Spleen (tissue), 11 donors: Measurements from ENCODE around the gene TAOK1. TPM values are rescaled to one million over a fixed set of nuclear protein-coding genes. Genes with fewer than 3 reads are reported as not detected.
A peak's percentile ranks its signal among the peaks of the same experiment; 100 is the strongest.

Experiments
- DNase-seq: peaks from one replicate; pipeline ENCODE4 v3.0.0-alpha.2; 2020
- H3K27ac ChIP-seq, 8 donors: fragments of 200-600 bp; sonication (generic) in 7 of 8; 1 replicate in 4 of 8; 2 replicates in 4 of 8; pipeline versions ENCODE4 v1.5.0 to v1.8.0; 2016 to 2021; ENCODE audit warnings: inconsistent platforms in 4 of 8, mild to moderate bottlenecking in 4 of 8, moderate library complexity in 1 of 8
- H3K27me3 ChIP-seq, 7 donors: fragments of 200-600 bp; sonication (generic) in 6 of 7; replicated peaks in 1 of 7; 1 replicate in 4 of 7; 2 replicates in 3 of 7; pipeline versions ENCODE4 v1.5.0 to v1.8.0; 2016 to 2021; ENCODE audit warnings: inconsistent platforms in 3 of 7, mild to moderate bottlenecking in 1 of 7
- H3K36me3 ChIP-seq, 6 donors: fragments of 200-600 bp; sonication (generic) in 5 of 6; 1 replicate in 4 of 6; 2 replicates in 2 of 6; pipeline versions ENCODE4 v1.5.0 to v1.8.0; 2016 to 2021; ENCODE audit warnings: inconsistent platforms in 2 of 6
- H3K4me1 ChIP-seq, 6 donors: fragments of 200-600 bp; sonication (generic) in 5 of 6; 1 replicate in 3 of 6; 2 replicates in 3 of 6; pipeline versions ENCODE4 v1.5.0 to v1.8.0; 2016 to 2021; ENCODE audit warnings: inconsistent platforms in 3 of 6
- H3K4me3 ChIP-seq, 8 donors: fragments of 200-600 bp; sonication (generic) in 7 of 8; 1 replicate in 4 of 8; 2 replicates in 4 of 8; pipeline versions ENCODE4 v1.5.0 to v1.8.0; 2016 to 2021; ENCODE audit warnings: inconsistent platforms in 4 of 8, mild to moderate bottlenecking in 4 of 8, moderate library complexity in 2 of 8
- H3K9me3 ChIP-seq, 8 donors: fragments of 200-600 bp; sonication (generic) in 7 of 8; 1 replicate in 4 of 8; 2 replicates in 4 of 8; pipeline versions ENCODE4 v1.5.0 to v1.8.0; 2016 to 2021; ENCODE audit warnings: inconsistent platforms in 4 of 8
- CTCF ChIP-seq, 11 experiments: fragments of 200-600 bp in 7 of 11; fragments of 450-650 bp in 4 of 11; sonication (generic) in 4 of 11; IDR thresholded peaks in 8 of 11; conservative IDR thresholded peaks in 3 of 11; 1 replicate in 7 of 11; 2 replicates in 4 of 11; pipeline versions ENCODE4 v1.4.0 to v1.8.0; 2016 to 2021; ENCODE audit warnings: antibody characterized with exemption in 11 of 11, inconsistent platforms in 4 of 11, mild to moderate bottlenecking in 1 of 11
- POLR2A ChIP-seq, 3 donors: fragments of 450-650 bp; IDR thresholded peaks; one replicate each; pipeline ENCODE4 v1.5.1; 2017; ENCODE audit warnings: antibody characterized with exemption in 3 of 3, mild to moderate bottlenecking in 1 of 3
- POLR2AphosphoS5 ChIP-seq, 3 donors: sonication (generic); formaldehyde crosslinking; IDR thresholded peaks; one replicate each; pipeline ENCODE4 v1.5.1; 2017; ENCODE audit warnings: antibody characterized with exemption in 3 of 3
- WGBS, 5 donors: extraction: QIAGEN DNeasy Blood & Tissue Kit in 3 of 5; methylation state at CpG; one replicate each; pipeline versions ENCODE4 v1.1.5 to v1.1.7; 2013 to 2018; 5-methylcytosine and 5-hydroxymethylcytosine counted together
- intact Hi-C: fragments of 100-400 bp; cut with DNase I; formaldehyde crosslinking; loops from one replicate; pipeline ENCODE4 v1.15.0; 2023; ENCODE audit warnings: low total_unique reads
- polyA plus RNA-seq, 3 donors: library from polyadenylated mRNA; stranded (reverse); fragments of 200-250 nt; gene quantifications; one replicate each; pipeline ENCODE4 v1.2.1, GENCODE V29; 2013
- total RNA-seq, 7 donors: library from RNA; depleted of rRNA in 3 of 7; stranded (reverse); fragments of >200 nt in 3 of 7; fragmentation: NEBNext Ultra II Directional in 4 of 7; extraction: Animal tissue kit (Norgen Biotek cat#: 25700) in 4 of 7; gene quantifications; one replicate each; pipeline versions ENCODE4 v1.1.0 to v1.2.1, GENCODE V29; 2016 to 2021
- donor health status: healthy with polysubstance abuse.
- donor health status: DM: no; HTN: no; CAD: no; lungs with moderate emphysema.
- donor health status: DM: no; HTN: no; CAD: no.
- donor health status: Bipolar disorder and iron deficiency.
- donor health status: healthy.
- donor health status: DM: no; HTN: no; CAD: no.
- donor health status: DM: yes; HTN: yes; CAD: no.

Gene TAOK1
- total and polyA plus RNA-seq, 10 donors: 5.1 to 88.5 (median 56.9) TPM

- Histone ChIP-seq H3K36me3 (no peaks in the 10 kb centered on the region), H3K9me3 (no peaks in the 10 kb centered on the region), H3K27ac (peak overlapping the region in 5 of 8 donors; percentile 2 to 89 (median 86)), H3K4me3 (peak overlapping the region in 6 of 8 donors; percentile 16 to 95 (median 74)), H3K27me3 (peaks cover 0 to 36% (median 5%) of the 10 kb centered on the region in 7 donors), H3K4me1 (peaks cover 51 to 78% (median 70%) of the 10 kb centered on the region in 6 donors)
- DNase-seq: peak; percentile 85
- no peak for TF ChIP-seq CTCF (IDR thresholded peaks at IDR 0.05 in 8 of 11, conservative IDR thresholded peaks at IDR 0.05 in 3 of 11)
- TF ChIP-seq POLR2AphosphoS5 (IDR thresholded peaks at IDR 0.05): no peak
- TF ChIP-seq POLR2A (IDR thresholded peaks at IDR 0.05): no peak
- intact Hi-C loops: loop anchor here (2.0 kb wide), 1 partner anchor 24 kb away; no protein-coding TSS in a partner anchor
- WGBS, 5 donors: 7 to 10% (median 10%) methylated on average over 31 of the region's 31 CpGs
Observed at GRCh38 chr17:29591146-29591736, 201.1 kb downstream of the TAOK1 start.

GRCh38 chr17:29591737-29592608, 201.8 kb downstream of the TAOK1 start:
- H3K4me1 ChIP-seq: peaks cover 51 to 70% (median 64%) of the 10 kb centered on the region in 6 donors
- WGBS, 5 donors: 12 to 16% (median 13%) methylated on average over 21 to 25 of the region's 25 CpGs
- H3K4me3 ChIP-seq: peak overlapping the region in 6 of 8 donors; percentile 16 to 95 (median 74)

GRCh38 chr17:29592850-29593551, 202.8 kb downstream of the TAOK1 start, which contains the start of gene ANKRD13B:
Gene ANKRD13B, plus strand, starts transcription at chr17:29593132. Its CDS starts 490 bp downstream, at chr17:29593622.
- TF ChIP-seq POLR2AphosphoS5 (IDR thresholded peaks at IDR 0.05) (peak in 1 of 3 donors; percentile 38), CTCF (IDR thresholded peaks at IDR 0.05 in 8 of 11, conservative IDR thresholded peaks at IDR 0.05 in 3 of 11) (no peak)
- H3K4me3 ChIP-seq: peak within 1 kb of the TSS; percentile 45 to 95 (median 64)
- peak; percentile 90 for DNase-seq
- peaks cover 41 to 60% (median 54%) of the 10 kb centered on the region in 6 donors for H3K4me1 ChIP-seq
- peaks cover 0 to 36% (median 5%) of the 10 kb centered on the region in 7 donors for H3K27me3 ChIP-seq
- WGBS, 5 donors: 0 to 3% (median 1%) methylated on average over 18 to 96 of the region's 96 CpGs
- no peaks in the 10 kb centered on the region for H3K36me3 ChIP-seq
- H3K9me3 ChIP-seq: no peaks in the 10 kb centered on the region
- peak within 1 kb of the TSS in 4 of 8 donors; percentile 15 to 88 (median 55) for H3K27ac ChIP-seq
- intact Hi-C loops: no loop called here

More at GRCh38 chr17:29591737-29592608, 201.8 kb downstream of the TAOK1 start:
- peak; percentile 40 to 78 (median 66) for TF ChIP-seq POLR2AphosphoS5 (IDR thresholded peaks at IDR 0.05)
- no peak for TF ChIP-seq POLR2A (IDR thresholded peaks at IDR 0.05)
- TF ChIP-seq CTCF (IDR thresholded peaks at IDR 0.05 in 8 of 11, conservative IDR thresholded peaks at IDR 0.05 in 3 of 11): peak; percentile 83 to 99 (median 98)
- Histone ChIP-seq H3K9me3 (no peaks in the 10 kb centered on the region), H3K36me3 (no peaks in the 10 kb centered on the region), H3K27ac (peak overlapping the region in 5 of 8 donors; percentile 2 to 88 (median 24)), H3K27me3 (peaks cover 0 to 36% (median 5%) of the 10 kb centered on the region in 7 donors)
- intact Hi-C loops: loop anchor here (2.0 kb wide), 1 partner anchor 23 kb away; no protein-coding TSS in a partner anchor
- peak; percentile 95 for DNase-seq
